Dedifferentiated amniotic fluid mesenchymal stem cell (primary cell): ENCODE measurements around the gene SPIRE2.
"Not testable (repeated sequence)": the region's sequence is repeated elsewhere in the genome, so short reads cannot be mapped to it uniquely, and the experiment has no call there.

Source experiments
- DNase-seq: peaks from one replicate; pipeline ENCODE4 v3.0.0-alpha.2; 2016; ENCODE audit errors: extremely low spot score

SPIRE2 gene

DNA sequence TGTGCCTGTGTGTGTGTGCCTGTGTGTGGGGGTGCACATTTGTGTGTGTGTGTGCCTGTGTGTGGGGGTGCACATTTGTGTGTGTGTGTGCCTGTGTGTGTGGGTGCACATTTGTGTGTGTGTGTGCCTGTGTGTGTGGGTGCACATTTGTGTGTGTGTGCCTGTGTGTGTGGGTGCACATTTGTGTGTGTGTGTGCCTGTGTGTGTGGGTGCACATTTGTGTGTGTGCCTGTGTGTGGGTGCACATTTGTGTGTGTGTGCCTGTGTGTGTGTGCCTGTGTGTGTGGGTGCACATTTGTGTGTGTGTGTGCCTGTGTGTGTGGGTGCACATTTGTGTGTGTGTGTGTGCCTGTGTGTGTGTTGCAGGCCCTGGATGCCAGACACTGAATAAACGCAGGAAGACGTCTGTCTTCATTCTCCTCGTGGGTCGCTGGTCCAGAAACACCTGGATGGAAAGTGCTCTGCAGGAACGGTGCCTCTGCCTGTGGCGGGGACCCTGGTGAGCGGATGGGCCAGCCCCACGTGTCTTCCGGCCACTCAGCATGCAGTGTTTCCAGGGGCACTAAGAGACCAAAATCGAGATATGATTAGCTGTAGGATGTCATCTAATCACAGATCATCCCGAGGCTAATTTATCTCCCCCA, 86.5 kb downstream of the SPIRE2 start:
- not testable (repeated sequence) for DNase-seq

DNA sequence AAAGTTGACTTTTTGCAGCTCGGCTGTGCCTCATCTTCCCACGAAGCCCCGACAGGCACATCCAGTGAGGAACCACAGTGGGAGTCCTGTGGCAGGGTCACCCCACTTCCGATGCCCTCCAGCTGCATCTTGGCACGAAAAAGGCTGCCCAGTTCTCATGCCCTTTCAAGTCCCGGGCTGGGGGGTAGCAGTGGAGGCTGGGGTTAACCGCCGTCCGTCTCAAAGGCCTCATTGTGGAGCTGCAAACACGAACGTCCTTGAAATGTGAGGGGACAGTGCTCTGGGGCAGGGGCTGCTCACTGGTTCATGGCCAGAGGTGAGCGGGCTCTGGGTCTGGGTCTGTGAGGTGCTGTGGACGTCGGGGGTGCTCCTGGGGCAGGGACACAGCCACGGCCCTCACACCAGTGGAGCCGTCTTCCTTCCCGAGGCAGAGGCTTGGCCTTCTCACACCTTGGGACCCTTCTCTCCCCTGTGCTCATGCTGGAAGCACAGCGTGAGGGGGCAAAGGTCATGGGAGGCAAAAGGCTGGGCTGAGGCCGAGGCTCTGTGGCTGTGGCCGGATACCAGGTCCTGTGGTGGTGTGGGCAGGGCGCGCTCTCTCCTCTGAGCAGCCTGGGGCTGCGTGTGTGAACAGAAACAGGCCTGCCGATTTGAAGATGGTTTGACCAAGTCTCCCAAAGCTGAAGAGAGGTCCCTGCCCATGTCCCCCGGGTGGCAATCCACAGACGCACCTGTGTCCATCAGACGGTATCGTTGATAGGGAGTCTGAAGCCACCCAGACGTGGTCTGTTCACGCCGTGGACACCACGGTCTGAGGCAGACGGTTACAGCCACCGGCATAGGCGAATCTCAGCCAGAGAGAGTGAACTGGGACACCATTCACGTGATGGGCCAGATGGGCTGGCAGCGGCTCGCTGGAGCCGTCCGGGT, 87.3 kb downstream of the SPIRE2 start:
- DNase-seq: no peak

DNA sequence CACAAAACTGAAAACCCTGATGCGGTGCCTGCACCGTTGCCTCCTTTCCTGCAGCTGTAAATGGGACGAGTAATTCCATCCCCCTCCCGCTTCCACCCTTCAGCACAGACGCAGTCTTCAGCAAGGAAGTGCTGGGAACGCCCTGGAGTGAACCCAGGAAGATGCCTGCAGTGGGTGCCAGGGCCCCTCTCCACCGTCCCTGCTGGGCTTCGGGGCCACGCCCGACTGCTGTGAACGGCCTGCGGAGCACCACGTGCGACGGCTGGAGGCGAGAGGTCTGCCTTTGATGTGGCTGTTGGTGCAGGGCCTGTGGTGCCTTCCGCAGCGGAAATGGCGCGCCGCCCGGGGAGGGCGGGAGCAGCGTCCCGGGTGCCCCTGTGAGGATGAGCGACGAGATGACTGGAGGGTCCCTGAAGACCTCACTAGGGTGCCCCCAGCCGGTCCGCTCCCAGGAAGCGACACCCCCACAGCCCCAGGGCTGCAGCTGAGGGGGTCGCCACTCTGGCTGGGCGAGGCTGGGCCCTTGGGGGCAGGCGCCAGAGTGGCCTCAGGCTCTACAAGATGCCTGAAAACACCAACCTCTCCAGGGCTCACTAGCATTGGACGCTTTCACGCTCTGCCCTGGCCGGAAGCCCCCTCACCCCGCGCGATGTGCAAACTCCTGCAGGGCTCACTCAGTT, 89.6 kb downstream of the SPIRE2 start:
- peak; percentile 58 for DNase-seq

DNA sequence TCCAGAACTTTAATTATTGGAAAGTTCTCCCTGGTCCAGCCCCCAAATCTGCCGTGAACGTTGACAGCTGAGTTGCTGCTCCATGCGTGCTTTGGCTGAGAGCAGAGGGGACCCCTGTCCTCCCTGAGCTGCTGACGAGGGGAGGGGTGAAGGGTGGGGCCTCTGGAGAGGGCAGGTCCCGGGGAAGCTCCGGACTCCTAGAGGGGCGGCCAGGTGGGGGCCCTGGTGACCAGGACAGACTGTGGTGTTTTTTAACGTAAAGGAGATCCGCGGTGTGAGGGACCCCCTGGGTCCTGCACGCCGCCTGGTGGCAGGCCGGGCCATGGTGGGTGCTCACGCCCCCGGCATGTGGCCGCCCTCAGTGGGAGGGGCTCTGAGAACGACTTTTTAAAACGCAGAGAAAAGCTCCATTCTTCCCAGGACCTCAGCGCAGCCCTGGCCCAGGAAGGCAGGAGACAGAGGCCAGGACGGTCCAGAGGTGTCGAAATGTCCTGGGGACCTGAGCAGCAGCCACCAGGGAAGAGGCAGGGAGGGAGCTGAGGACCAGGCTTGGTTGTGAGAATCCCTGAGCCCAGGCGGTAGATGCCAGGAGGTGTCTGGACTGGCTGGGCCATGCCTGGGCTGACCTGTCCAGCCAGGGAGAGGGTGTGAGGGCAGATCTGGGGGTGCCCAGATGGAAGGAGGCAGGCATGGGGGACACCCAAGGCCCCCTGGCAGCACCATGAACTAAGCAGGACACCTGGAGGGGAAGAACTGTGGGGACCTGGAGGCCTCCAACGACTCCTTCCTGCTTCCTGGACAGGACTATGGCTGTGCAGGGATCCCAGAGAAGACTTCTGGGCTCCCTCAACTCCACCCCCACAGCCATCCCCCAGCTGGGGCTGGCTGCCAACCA, 90.4 kb downstream of the SPIRE2 start, which contains the start of gene MC1R:
Gene MC1R (plus strand): TSS at position 410 of the 895 bp plus-strand sequence. CDS start 397 bp downstream, at position 807.
- no peak for DNase-seq

DNA sequence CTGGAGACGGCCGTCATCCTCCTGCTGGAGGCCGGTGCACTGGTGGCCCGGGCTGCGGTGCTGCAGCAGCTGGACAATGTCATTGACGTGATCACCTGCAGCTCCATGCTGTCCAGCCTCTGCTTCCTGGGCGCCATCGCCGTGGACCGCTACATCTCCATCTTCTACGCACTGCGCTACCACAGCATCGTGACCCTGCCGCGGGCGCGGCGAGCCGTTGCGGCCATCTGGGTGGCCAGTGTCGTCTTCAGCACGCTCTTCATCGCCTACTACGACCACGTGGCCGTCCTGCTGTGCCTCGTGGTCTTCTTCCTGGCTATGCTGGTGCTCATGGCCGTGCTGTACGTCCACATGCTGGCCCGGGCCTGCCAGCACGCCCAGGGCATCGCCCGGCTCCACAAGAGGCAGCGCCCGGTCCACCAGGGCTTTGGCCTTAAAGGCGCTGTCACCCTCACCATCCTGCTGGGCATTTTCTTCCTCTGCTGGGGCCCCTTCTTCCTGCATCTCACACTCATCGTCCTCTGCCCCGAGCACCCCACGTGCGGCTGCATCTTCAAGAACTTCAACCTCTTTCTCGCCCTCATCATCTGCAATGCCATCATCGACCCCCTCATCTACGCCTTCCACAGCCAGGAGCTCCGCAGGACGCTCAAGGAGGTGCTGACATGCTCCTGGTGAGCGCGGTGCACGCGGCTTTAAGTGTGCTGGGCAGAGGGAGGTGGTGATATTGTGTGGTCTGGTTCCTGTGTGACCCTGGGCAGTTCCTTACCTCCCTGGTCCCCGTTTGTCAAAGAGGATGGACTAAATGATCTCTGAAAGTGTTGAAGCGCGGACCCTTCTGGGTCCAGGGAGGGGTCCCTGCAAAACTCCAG, 91.5 kb downstream of the SPIRE2 start:
- no peak for DNase-seq

DNA sequence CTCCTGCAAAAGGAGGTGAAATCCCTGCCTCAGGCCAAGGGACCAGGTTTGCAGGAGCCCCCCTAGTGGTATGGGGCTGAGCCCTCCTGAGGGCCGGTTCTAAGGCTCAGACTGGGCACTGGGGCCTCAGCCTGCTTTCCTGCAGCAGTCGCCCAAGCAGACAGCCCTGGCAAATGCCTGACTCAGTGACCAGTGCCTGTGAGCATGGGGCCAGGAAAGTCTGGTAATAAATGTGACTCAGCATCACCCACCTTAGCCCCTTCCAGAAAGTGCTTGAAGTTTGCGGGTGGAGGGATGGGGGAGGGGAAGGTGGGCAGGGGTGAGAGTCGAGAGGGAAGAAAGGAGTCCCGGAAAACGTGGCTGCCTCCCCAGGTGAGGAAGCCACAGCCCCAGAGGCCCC, 92.4 kb downstream of the SPIRE2 start:
- no peak for DNase-seq
